CD1c-positive myeloid dendritic cell (primary cell): ENCODE data around the gene USPL1.
A peak's percentile ranks its signal among the peaks of the same experiment; 100 is the strongest.

Source experiments
- DNase-seq: peaks from one replicate; pipeline ENCODE4 v3.0.0-alpha.2; 2016; ENCODE audit errors: extremely low spot score

USPL1 gene

GRCh38 chr13:30696278-30697176, 78.8 kb downstream of the USPL1 start:
- DNase-seq: peak; percentile 72

GRCh38 chr13:30697177-30697953, 79.6 kb downstream of the USPL1 start:
- DNase-seq: peak; percentile 39

GRCh38 chr13:30697996-30698401, 80.3 kb downstream of the USPL1 start:
- no peak for DNase-seq

GRCh38 chr13:30698488-30699005, 80.8 kb downstream of the USPL1 start:
- no peak for DNase-seq

GRCh38 chr13:30700364-30700763, 82.6 kb downstream of the USPL1 start:
- no peak for DNase-seq

GRCh38 chr13:30702006-30702405, 84.3 kb downstream of the USPL1 start:
- no peak for DNase-seq

GRCh38 chr13:30704596-30704995, 86.9 kb downstream of the USPL1 start:
- DNase-seq: no peak

- DNase-seq: no peak
Measured at GRCh38 chr13:30705680-30706079, 88.0 kb downstream of the USPL1 start.

- DNase-seq: no peak
Measured at GRCh38 chr13:30708541-30708940, 90.8 kb downstream of the USPL1 start.
